OCI-LY7 (cell line): ENCODE data around the gene GAB1.

Experiments
- CTCF ChIP-seq: fragments of 200-600 bp; sonication (generic); conservative IDR thresholded peaks from 2 replicates; pipeline ENCODE4 v1.5.1; 2014; ENCODE audit warnings: mild to moderate bottlenecking, antibody characterized with exemption, low read length, moderate library complexity, mixed read lengths
- EZH2phosphoT487 ChIP-seq: fragments of 200-600 bp; sonication (generic); IDR thresholded peaks from 2 replicates; pipeline ENCODE4 v1.6.1; 2018; ENCODE audit warnings: low read depth, borderline replicate concordance, mild to moderate bottlenecking, mixed run types, antibody characterized with exemption, low read length, moderate library complexity, mixed read lengths

DNA sequence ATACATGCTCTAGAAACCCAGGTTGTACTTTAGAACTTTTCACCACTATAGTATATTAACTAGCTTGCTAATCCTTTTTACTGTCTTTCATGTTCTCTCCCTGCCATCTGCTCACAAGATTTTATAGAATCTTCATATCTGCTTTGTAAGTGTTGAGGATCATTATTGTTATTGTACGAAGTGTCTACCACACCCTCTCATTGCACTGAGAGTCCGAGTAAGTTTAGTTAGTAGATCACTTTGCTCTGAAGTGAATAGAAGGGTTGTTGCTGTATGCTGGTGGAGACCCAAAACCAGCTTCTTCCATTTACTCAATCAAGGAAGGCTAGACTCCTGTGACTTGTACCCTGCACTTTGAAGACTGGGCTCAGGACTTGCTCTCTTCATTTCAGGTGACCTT lies 17.1 kb downstream of the GAB1 start:
- TF ChIP-seq CTCF (no peak), EZH2phosphoT487 (no peak)
